Psoas muscle (tissue), 8 donors: ENCODE results near the gene BAAT. TPM values are rescaled to one million over a fixed set of nuclear protein-coding genes. Genes with fewer than 3 reads are reported as not detected.

Source experiments
- ATAC-seq, 4 donors: fragments of 200-7000 bp; cut with Tn5 transposase; one replicate each; pipeline ENCODE4 v1.9.1; 2020; ENCODE audit warnings: moderate library complexity in 3 of 4, mild to moderate bottlenecking in 2 of 4
- DNase-seq, 2 donors: peaks; one replicate each; pipeline ENCODE4 v3.0.0-alpha.2; 2020
- H3K27ac ChIP-seq: fragments of 200-600 bp; one replicate; pipeline ENCODE4 v1.8.0; 2022
- H3K27me3 ChIP-seq, 3 donors: fragments of 200-600 bp in 1 of 3; one replicate each; pipeline versions ENCODE4 v1.6.1 to v1.8.0; 2013 to 2022; ENCODE audit warnings: low read length in 2 of 3, mild to moderate bottlenecking in 2 of 3, moderate library complexity in 1 of 3; ENCODE audit not compliant: insufficient read depth in 3 of 3
- H3K36me3 ChIP-seq, 2 donors: fragments of 200-600 bp in 1 of 2; one replicate each; pipeline versions ENCODE4 v1.6.1 to v1.8.0; 2013 to 2022; ENCODE audit warnings: low read depth in 1 of 2, mild to moderate bottlenecking in 1 of 2, moderate library complexity in 1 of 2; ENCODE audit not compliant: insufficient read depth in 1 of 2
- H3K4me1 ChIP-seq: fragments of 200-600 bp; one replicate; pipeline ENCODE4 v1.8.0; 2022
- H3K4me3 ChIP-seq: fragments of 200-600 bp; one replicate; pipeline ENCODE4 v1.8.0; 2022; ENCODE audit warnings: mild to moderate bottlenecking
- H3K9me3 ChIP-seq: fragments of 200-600 bp; one replicate; pipeline ENCODE4 v1.8.0; 2022
- WGBS, 3 donors: extraction: QIAGEN DNeasy Blood & Tissue Kit; methylation state at CpG; one replicate each; pipeline versions ENCODE4 v1.1.6 to v1.1.7; 2013; 5-methylcytosine and 5-hydroxymethylcytosine counted together
- intact Hi-C, 2 donors: fragments of 100-400 bp; cut with DNase I; formaldehyde crosslinking; loops; one replicate each; pipeline versions ENCODE4 v1.11.0 to v1.14.2; 2022
- polyA plus RNA-seq, 3 donors: library from polyadenylated mRNA; stranded (reverse); fragments of 200-250 nt; gene quantifications; one replicate each; pipeline ENCODE4 v1.2.3, GENCODE V29; 2013
- total RNA-seq, 4 donors: library from RNA; stranded (reverse); fragmentation: NEBNext Ultra II Directional in 2 of 4; extraction: Animal tissue kit (Norgen Biotek cat#: 25700) in 2 of 4; gene quantifications; one replicate each; pipeline versions ENCODE4 v1.2.1 to v1.2.4, GENCODE V29; 2021 to 2023
- TF ChIP-seq, protein P1 (sequence below): fragments of 200-600 bp; IDR thresholded peaks from one replicate; pipeline ENCODE4 v1.8.0; 2022; ENCODE audit warnings: antibody characterized with exemption
- donor health status: healthy with polysubstance abuse.
- donor health status: DM: no; HTN: no; CAD: no; lungs with moderate emphysema.
- donor health status: Bipolar disorder and iron deficiency.
- donor health status: healthy.
- donor health status: DM: yes; HTN: yes; CAD: no.
- donor health status: DM: no; HTN: no; CAD: no.
- donor health status: DM: no; HTN: no; CAD: no.
- donor health status: DM: yes; HTN: yes; CAD: no.

BAAT gene
- total and polyA plus RNA-seq, 7 donors: 0.08 to 0.71 (median 0.20) TPM

DNA sequence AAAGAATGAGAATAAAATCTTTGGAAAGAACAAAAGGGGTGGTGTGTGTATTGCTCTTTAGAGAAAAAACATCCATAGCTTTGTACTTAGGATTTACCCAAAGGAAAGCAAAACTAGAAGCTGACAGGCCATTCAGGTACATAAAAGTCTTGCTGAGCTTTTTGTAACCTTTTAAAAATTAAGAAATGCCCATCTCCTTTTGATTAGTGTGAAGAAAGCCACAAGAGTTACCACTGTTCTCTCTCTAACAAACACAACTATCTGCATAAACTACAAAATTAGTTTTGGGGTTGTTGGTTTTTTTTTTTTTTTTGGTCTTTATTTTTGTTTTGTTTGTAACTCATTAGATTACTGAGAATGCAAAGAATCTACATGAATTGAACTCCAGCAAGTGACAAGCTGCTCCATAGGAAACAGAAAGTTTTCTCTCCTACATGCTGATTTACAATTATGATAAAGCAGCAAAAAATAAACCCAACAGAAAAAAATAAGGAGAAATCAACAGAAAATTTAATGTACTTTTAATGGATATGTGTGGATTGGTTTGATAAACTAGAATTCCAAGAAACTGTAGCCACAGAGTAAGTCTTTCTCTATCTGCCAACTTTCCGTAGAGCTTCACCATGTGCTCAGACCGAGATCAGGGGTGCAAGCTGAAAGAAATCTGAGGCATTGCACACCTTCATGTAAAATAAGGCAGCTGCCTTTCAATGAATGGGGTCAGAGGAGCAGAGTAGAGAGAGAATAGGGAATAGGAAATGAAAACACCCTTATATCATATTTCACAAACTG lies 12.3 kb downstream of the BAAT start:
- H3K27ac ChIP-seq: no peak overlapping the region
- H3K4me3 ChIP-seq: no peak overlapping the region
- no peaks in the 10 kb centered on the region for H3K36me3 ChIP-seq
- no peak for ATAC-seq
- DNase-seq: no peak
- TF ChIP-seq, protein P1, sequence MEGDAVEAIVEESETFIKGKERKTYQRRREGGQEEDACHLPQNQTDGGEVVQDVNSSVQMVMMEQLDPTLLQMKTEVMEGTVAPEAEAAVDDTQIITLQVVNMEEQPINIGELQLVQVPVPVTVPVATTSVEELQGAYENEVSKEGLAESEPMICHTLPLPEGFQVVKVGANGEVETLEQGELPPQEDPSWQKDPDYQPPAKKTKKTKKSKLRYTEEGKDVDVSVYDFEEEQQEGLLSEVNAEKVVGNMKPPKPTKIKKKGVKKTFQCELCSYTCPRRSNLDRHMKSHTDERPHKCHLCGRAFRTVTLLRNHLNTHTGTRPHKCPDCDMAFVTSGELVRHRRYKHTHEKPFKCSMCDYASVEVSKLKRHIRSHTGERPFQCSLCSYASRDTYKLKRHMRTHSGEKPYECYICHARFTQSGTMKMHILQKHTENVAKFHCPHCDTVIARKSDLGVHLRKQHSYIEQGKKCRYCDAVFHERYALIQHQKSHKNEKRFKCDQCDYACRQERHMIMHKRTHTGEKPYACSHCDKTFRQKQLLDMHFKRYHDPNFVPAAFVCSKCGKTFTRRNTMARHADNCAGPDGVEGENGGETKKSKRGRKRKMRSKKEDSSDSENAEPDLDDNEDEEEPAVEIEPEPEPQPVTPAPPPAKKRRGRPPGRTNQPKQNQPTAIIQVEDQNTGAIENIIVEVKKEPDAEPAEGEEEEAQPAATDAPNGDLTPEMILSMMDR: no peak
- intact Hi-C loops: no loop called here
- H3K4me1 ChIP-seq: no peaks in the 10 kb centered on the region
- no peaks in the 10 kb centered on the region for H3K9me3 ChIP-seq
- no peaks in the 10 kb centered on the region for H3K27me3 ChIP-seq
- 21 to 48% (median 29%) methylated on average over 2 of the region's 2 CpGs for WGBS, 3 donors

DNA sequence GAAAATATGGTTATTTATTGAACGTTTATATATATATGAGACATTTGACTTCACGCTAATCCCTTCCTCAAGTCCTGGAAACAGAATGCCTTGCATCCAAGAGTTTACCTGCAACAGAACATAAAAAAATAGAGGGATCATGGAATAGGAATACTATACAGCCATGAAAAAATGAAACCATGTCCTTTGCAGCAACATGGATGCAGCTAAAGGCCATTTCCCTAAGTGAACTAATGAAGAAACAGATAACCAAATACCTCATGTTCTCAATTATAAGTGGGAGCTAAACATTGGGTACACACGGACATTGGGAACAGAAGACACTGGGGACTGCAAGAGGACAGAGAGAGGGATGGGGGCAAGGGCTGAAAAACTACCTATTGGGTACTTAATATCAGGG lies 13.0 kb downstream of the BAAT start:
- 93 to 96% (median 94%) methylated on average over 3 of the region's 3 CpGs for WGBS, 3 donors
- TF ChIP-seq, protein P1: no peak
- intact Hi-C loops: no loop called here

DNA sequence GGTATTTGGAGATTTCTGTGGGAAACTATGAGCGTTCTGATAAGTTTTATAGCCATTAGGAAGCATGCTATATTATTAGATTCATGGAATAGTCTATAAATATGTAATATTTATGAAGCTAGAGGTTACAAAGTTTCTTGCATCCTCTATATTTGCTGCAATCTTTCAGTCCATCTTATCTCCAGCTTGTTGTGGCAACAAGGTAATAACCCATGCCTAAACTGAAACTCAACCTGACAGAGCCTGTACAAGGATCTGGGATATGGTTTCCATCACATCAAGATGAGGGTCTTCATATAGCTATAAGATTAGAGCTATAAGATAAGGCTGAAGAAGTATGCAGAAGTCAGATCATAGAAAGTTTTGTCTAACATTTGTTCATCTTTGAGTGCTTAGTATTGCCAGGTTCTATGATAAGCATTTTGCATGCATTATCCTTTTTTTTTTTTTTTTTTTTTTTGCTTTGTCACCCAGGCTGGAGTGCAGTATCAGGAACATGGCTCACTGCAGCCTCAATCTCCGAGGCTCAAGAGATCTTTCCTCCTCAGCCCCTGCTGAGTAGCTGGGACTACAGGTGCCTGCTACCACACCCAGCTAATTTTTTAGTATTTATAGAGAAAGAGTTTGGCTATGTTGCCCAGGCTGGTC lies 14.8 kb downstream of the BAAT start:
- Histone ChIP-seq H3K9me3 (no peaks in the 10 kb centered on the region), H3K27me3 (no peaks in the 10 kb centered on the region), H3K27ac (no peak overlapping the region), H3K4me1 (no peaks in the 10 kb centered on the region), H3K4me3 (no peak overlapping the region), H3K36me3 (no peaks in the 10 kb centered on the region)
- ATAC-seq: no peak
- TF ChIP-seq, protein P1: no peak
- WGBS, 3 donors: 72 to 77% (median 76%) methylated on average over 2 of the region's 2 CpGs
- DNase-seq: no peak
- intact Hi-C loops: no loop called here

More for the DNA sequence above, 13.0 kb downstream of the BAAT start:
- Histone ChIP-seq H3K27me3 (no peaks in the 10 kb centered on the region), H3K4me3 (no peak overlapping the region), H3K9me3 (no peaks in the 10 kb centered on the region), H3K4me1 (no peaks in the 10 kb centered on the region), H3K36me3 (no peaks in the 10 kb centered on the region), H3K27ac (no peak overlapping the region)
- ATAC-seq: no peak
- no peak for DNase-seq

DNA sequence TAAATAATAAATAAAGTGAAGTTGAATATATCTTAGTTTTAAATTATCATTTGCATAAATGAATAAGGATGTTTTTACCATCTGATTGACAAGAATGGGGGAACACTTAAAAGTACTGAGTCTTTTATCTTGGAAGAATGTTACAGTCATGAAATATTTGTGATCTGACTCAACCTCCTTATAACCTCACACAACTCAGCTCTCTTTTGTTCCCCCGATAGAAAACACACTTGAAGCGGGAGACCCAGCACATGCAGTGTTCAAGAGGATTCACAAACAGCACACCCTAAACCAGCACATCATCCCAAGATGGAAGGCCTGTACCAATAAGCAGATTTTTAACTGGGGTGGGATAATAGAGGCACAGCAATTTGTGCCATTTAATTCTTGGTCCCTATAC lies 15.5 kb downstream of the BAAT start:
- intact Hi-C loops: no loop called here
- 89 to 92% (median 90%) methylated on average over 2 of the region's 2 CpGs for whole genome bisulfite sequencing, 3 donors
- TF ChIP-seq, protein P1: no peak
- Histone ChIP-seq H3K4me3 (no peak overlapping the region), H3K36me3 (no peaks in the 10 kb centered on the region), H3K27ac (no peak overlapping the region), H3K27me3 (no peaks in the 10 kb centered on the region), H3K4me1 (no peaks in the 10 kb centered on the region), H3K9me3 (no peaks in the 10 kb centered on the region)
- ATAC-seq (no peak), DNase-seq (no peak)
